Superior temporal gyrus (tissue), 1 donor: ENCODE measurements around the gene RGS2.

Experiments used
- DNase-seq: peaks from one replicate; pipeline ENCODE4 v3.0.0-alpha.2; 2016; ENCODE audit errors: extremely low spot score

Gene RGS2

GRCh38 chr1:192795916-192796618 lies 12.8 kb upstream of the RGS2 start:
- no peak for DNase-seq

GRCh38 chr1:192797143-192797542 lies 11.7 kb upstream of the RGS2 start:
- DNase-seq = no peak

GRCh38 chr1:192797891-192798290 lies 10.9 kb upstream of the RGS2 start:
- DNase-seq = no peak

- no peak for DNase-seq
Measured at GRCh38 chr1:192801451-192801850, 7.4 kb upstream of the RGS2 start.

- no peak for DNase-seq
Measured at GRCh38 chr1:192802406-192802805, 6.4 kb upstream of the RGS2 start.

- no peak for DNase-seq
Measured at GRCh38 chr1:192803501-192803900, 5.3 kb upstream of the RGS2 start.

GRCh38 chr1:192805832-192806323 lies 3.0 kb upstream of the RGS2 start:
- DNase-seq = peak; percentile 82

GRCh38 chr1:192807211-192808162 lies 1.4 kb upstream of the RGS2 start:
- DNase-seq = peak; percentile 73

- peak; percentile 57 for DNase-seq
Measured at GRCh38 chr1:192808163-192808517, 699 bp upstream of the RGS2 start.

GRCh38 chr1:192809307-192810252 lies 741 bp downstream of the RGS2 start:
- peak; percentile 77 for DNase-seq

- peak; percentile 55 for DNase-seq
Measured at GRCh38 chr1:192810253-192810880, 1.5 kb downstream of the RGS2 start.

GRCh38 chr1:192811006-192811405 lies 2.2 kb downstream of the RGS2 start:
- DNase-seq = no peak

- DNase-seq = no peak
Measured at GRCh38 chr1:192811594-192812239, 2.9 kb downstream of the RGS2 start.

- no peak for DNase-seq
Measured at GRCh38 chr1:192812420-192813209, 3.8 kb downstream of the RGS2 start.

- DNase-seq = no peak
Measured at GRCh38 chr1:192814805-192815204, 6.0 kb downstream of the RGS2 start.

GRCh38 chr1:192817246-192817645 lies 8.4 kb downstream of the RGS2 start:
- no peak for DNase-seq

- DNase-seq = no peak
Measured at GRCh38 chr1:192821296-192821695, 12.5 kb downstream of the RGS2 start.

GRCh38 chr1:192824511-192824910 lies 15.7 kb downstream of the RGS2 start:
- no peak for DNase-seq

GRCh38 chr1:192826791-192827546 lies 18.1 kb downstream of the RGS2 start:
- no peak for DNase-seq
